Measurements from ENCODE around the gene OLFML2A. TPM values are rescaled to one million over a fixed set of nuclear protein-coding genes. Genes with fewer than 3 reads are reported as not detected.

OLFML2A gene
- total RNA-seq, 1 donor from 2014 or later, result 7.0 TPM

GRCh38 chr9:124782661-124783574 lies 6.0 kb downstream of the OLFML2A start:
- H3K4me3 ChIP-seq (ENCODE audit: low read depth, low read length), result no peak overlapping the region
- TF ChIP-seq CTCF (conservative IDR thresholded peaks at IDR 0.05; ENCODE audit: low read depth, low read length), result no peak
- DNase-seq (ENCODE audit: low read depth), result no peak

GRCh38 chr9:124783830-124784229 lies 6.9 kb downstream of the OLFML2A start:
- H3K4me3 ChIP-seq (ENCODE audit: low read depth, low read length), result no peak overlapping the region
- TF ChIP-seq CTCF (conservative IDR thresholded peaks at IDR 0.05; ENCODE audit: low read depth, low read length), result no peak
- no peak for DNase-seq (ENCODE audit: low read depth)

GRCh38 chr9:124784509-124784908 lies 7.6 kb downstream of the OLFML2A start:
- DNase-seq (ENCODE audit: low read depth), result no peak
- no peak for TF ChIP-seq CTCF (conservative IDR thresholded peaks at IDR 0.05; ENCODE audit: low read depth, low read length)
- no peak overlapping the region for H3K4me3 ChIP-seq (ENCODE audit: low read depth, low read length)

- no peak for DNase-seq (ENCODE audit: low read depth)
- TF ChIP-seq CTCF (conservative IDR thresholded peaks at IDR 0.05; ENCODE audit: low read depth, low read length), result no peak
- no peak overlapping the region for H3K4me3 ChIP-seq (ENCODE audit: low read depth, low read length)
Observed at GRCh38 chr9:124786881-124787573, 10.1 kb downstream of the OLFML2A start.

- no peak for TF ChIP-seq CTCF (conservative IDR thresholded peaks at IDR 0.05; ENCODE audit: low read depth, low read length)
- no peak for DNase-seq (ENCODE audit: low read depth)
- no peak overlapping the region for H3K4me3 ChIP-seq (ENCODE audit: low read depth, low read length)
Observed at GRCh38 chr9:124788542-124789217, 11.7 kb downstream of the OLFML2A start.

GRCh38 chr9:124789531-124789930 lies 12.6 kb downstream of the OLFML2A start:
- no peak for TF ChIP-seq CTCF (conservative IDR thresholded peaks at IDR 0.05; ENCODE audit: low read depth, low read length)
- no peak for DNase-seq (ENCODE audit: low read depth)
- H3K4me3 ChIP-seq (ENCODE audit: low read depth, low read length), result no peak overlapping the region

Data from epithelial cell of proximal tubule (primary cell).